H1 (cell line): Measurements from ENCODE around the gene DNER. TPM values are rescaled to one million over a fixed set of nuclear protein-coding genes. Genes with fewer than 3 reads are reported as not detected.

Experiments
- KDM4A ChIP-seq: IDR thresholded peaks from one replicate; pipeline ENCODE4 v1.7.1; 2012; ENCODE audit warnings: low read depth, mild to moderate bottlenecking, moderate library complexity, low read length, inconsistent platforms; ENCODE audit not compliant: severe bottlenecking
- polyA plus RNA-seq, 7 experiments: library from polyadenylated mRNA; depleted of rRNA in 3 of 7; stranded (reverse) in 5 of 7; unstranded in 2 of 7; fragments of >200 nt in 5 of 7; fragments of 200-250 nt in 2 of 7; gene quantifications; 1 replicate in 5 of 7; 2 replicates in 1 of 7; 4 replicates in 1 of 7; pipeline versions ENCODE4 v1.2.1 to v1.2.3, GENCODE V29; 2011 to 2013; ENCODE audit warnings: missing spikeins in 2 of 7, mixed read lengths in 2 of 7
- total RNA-seq: library from RNA; stranded (reverse); fragmentation: NEBNext Ultra II Directional; extraction: Animal tissue kit (Norgen Biotek cat#: 25700); gene quantifications from 2 replicates; pipeline ENCODE4 v1.2.1, GENCODE V29; 2021
- TF ChIP-seq, protein P1 (sequence below): fragments of 300-600 bp; sonication (generic); IDR thresholded peaks from 2 replicates; pipeline ENCODE4 v1.7.1; 2012; ENCODE audit warnings: low read length, moderate library complexity, mild to moderate bottlenecking, inconsistent platforms; ENCODE audit not compliant: insufficient replicate concordance

Gene DNER
- total and polyA plus RNA-seq, 2 of the 8 experiments (the other 6 are each of a cell fraction or from before 2014, with no cell fraction given), result 6.8 to 16.3 TPM

DNA sequence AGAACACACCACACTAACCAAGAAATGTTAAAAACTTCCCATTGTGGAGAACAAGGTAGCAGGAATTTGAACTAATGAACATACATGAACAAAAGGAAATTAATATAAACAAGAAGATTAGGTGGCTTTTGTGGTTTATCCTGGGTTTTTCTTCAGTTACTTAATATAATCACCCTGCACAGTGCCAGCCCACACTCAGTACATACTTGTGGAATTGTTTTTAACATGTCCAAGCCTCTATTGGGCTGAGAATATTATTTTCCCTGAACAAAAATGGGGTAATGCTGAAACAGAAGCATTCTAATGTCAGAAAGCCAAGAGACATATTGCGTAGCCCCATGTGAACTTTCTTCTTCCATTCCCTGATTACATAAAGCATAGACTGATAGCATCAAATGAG is 202.8 kb downstream of the DNER start (continued):
- TF ChIP-seq, protein P1, sequence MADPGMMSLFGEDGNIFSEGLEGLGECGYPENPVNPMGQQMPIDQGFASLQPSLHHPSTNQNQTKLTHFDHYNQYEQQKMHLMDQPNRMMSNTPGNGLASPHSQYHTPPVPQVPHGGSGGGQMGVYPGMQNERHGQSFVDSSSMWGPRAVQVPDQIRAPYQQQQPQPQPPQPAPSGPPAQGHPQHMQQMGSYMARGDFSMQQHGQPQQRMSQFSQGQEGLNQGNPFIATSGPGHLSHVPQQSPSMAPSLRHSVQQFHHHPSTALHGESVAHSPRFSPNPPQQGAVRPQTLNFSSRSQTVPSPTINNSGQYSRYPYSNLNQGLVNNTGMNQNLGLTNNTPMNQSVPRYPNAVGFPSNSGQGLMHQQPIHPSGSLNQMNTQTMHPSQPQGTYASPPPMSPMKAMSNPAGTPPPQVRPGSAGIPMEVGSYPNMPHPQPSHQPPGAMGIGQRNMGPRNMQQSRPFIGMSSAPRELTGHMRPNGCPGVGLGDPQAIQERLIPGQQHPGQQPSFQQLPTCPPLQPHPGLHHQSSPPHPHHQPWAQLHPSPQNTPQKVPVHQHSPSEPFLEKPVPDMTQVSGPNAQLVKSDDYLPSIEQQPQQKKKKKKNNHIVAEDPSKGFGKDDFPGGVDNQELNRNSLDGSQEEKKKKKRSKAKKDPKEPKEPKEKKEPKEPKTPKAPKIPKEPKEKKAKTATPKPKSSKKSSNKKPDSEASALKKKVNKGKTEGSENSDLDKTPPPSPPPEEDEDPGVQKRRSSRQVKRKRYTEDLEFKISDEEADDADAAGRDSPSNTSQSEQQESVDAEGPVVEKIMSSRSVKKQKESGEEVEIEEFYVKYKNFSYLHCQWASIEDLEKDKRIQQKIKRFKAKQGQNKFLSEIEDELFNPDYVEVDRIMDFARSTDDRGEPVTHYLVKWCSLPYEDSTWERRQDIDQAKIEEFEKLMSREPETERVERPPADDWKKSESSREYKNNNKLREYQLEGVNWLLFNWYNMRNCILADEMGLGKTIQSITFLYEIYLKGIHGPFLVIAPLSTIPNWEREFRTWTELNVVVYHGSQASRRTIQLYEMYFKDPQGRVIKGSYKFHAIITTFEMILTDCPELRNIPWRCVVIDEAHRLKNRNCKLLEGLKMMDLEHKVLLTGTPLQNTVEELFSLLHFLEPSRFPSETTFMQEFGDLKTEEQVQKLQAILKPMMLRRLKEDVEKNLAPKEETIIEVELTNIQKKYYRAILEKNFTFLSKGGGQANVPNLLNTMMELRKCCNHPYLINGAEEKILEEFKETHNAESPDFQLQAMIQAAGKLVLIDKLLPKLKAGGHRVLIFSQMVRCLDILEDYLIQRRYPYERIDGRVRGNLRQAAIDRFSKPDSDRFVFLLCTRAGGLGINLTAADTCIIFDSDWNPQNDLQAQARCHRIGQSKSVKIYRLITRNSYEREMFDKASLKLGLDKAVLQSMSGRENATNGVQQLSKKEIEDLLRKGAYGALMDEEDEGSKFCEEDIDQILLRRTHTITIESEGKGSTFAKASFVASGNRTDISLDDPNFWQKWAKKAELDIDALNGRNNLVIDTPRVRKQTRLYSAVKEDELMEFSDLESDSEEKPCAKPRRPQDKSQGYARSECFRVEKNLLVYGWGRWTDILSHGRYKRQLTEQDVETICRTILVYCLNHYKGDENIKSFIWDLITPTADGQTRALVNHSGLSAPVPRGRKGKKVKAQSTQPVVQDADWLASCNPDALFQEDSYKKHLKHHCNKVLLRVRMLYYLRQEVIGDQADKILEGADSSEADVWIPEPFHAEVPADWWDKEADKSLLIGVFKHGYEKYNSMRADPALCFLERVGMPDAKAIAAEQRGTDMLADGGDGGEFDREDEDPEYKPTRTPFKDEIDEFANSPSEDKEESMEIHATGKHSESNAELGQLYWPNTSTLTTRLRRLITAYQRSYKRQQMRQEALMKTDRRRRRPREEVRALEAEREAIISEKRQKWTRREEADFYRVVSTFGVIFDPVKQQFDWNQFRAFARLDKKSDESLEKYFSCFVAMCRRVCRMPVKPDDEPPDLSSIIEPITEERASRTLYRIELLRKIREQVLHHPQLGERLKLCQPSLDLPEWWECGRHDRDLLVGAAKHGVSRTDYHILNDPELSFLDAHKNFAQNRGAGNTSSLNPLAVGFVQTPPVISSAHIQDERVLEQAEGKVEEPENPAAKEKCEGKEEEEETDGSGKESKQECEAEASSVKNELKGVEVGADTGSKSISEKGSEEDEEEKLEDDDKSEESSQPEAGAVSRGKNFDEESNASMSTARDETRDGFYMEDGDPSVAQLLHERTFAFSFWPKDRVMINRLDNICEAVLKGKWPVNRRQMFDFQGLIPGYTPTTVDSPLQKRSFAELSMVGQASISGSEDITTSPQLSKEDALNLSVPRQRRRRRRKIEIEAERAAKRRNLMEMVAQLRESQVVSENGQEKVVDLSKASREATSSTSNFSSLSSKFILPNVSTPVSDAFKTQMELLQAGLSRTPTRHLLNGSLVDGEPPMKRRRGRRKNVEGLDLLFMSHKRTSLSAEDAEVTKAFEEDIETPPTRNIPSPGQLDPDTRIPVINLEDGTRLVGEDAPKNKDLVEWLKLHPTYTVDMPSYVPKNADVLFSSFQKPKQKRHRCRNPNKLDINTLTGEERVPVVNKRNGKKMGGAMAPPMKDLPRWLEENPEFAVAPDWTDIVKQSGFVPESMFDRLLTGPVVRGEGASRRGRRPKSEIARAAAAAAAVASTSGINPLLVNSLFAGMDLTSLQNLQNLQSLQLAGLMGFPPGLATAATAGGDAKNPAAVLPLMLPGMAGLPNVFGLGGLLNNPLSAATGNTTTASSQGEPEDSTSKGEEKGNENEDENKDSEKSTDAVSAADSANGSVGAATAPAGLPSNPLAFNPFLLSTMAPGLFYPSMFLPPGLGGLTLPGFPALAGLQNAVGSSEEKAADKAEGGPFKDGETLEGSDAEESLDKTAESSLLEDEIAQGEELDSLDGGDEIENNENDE, result no peak
- no peak for TF ChIP-seq KDM4A
